Measurements from ENCODE around the gene RHOBTB1.
"Not testable (repeated sequence)": the region's sequence is repeated elsewhere in the genome, so short reads cannot be mapped to it uniquely, and the experiment has no call there.

Gene RHOBTB1

DNA sequence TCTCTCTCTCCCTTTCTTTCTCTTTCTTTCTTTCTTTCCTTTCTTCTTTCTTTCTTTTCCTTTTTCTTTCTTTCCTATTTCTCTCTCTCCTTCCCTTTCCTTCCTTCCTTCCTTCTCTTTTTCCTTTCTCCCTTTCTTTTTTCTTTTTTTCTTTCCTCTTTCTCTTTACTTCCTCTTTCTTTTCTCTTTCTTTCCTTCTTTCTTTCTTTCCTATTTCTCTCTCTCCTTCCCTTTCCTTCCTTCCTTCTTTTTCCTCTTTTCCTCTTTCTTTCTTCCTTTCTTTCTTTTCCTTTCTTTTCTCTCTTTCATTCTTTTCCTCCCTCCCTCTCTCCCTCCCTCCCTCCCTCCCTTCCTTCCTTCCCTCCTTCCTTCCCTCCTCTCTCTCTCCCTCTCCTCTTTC is 81.5 kb downstream of the RHOBTB1 start:
- DNase-seq, result no peak

- DNase-seq, result no peak
These were observed 87.6 kb downstream of the RHOBTB1 start for GRCh38 chr10:60856405-60856804.

- DNase-seq, result no peak
These were observed 90.3 kb downstream of the RHOBTB1 start for GRCh38 chr10:60853637-60854036.

DNA sequence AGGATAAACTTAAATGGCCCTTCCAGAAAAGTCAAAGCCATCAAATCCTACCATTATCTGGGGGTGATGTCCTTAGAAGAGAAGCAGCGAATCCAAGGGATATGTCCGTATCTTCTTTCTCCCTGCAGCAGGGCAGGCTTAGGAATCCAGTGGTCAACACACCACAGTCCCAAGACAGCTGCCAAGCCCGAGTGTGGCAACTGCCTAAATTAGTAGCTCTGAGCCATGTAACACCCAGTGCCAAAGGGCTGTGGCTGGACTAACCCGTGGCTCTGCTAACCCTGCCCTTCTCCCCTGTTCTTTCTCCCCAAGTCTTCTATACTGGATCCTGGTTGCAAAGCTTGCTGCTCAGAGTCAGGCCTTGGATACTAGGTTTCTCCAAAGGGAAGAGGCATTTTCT is 90.9 kb downstream of the RHOBTB1 start:
- no peak for DNase-seq

DNA sequence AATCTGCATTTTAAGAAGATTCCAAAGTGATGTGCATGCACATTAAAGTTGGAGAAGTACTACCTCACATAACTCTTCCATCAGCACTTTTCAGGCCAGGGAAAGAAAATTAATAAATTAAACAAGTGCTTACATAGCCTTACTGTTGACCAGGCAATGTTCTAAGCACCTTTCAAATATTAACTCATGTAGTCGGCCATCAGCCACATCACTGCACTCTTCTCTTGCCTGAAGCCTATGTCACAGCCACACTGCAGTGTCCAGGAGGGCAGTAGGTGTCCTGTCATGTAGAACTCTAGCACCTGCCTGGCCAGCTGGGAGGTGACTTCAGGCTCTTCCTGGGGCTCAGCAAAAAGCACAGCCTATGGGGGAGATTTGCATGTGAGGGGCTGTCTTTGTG is 94.2 kb downstream of the RHOBTB1 start:
- DNase-seq, result no peak

DNA sequence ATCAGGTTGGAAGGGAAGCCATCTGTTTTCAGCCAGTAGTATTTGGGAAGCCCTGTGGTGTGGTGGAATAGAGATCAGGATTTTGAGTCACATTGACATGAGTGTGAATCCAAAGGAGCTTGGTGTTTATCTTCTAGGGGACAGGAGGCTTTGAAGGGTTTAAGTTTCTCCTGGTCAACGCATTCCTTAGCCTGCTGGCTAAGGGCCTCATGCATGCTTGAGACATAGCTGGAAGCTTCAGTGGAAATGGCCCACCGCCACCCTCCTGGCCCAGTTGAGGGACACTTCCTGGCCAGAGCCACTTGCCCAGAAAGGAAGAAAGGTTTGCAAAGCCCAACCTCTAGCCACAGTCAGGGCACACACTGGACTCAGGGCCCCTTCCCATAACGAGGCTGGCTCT is 94.8 kb downstream of the RHOBTB1 start:
- DNase-seq, result no peak

GRCh38 chr10:60848680-60849079 is 95.3 kb downstream of the RHOBTB1 start:
- DNase-seq, result no peak

- DNase-seq, result no peak
These were observed 95.9 kb downstream of the RHOBTB1 start for GRCh38 chr10:60848126-60848525.

GRCh38 chr10:60846173-60846572 is 97.8 kb downstream of the RHOBTB1 start:
- no peak for DNase-seq

DNA sequence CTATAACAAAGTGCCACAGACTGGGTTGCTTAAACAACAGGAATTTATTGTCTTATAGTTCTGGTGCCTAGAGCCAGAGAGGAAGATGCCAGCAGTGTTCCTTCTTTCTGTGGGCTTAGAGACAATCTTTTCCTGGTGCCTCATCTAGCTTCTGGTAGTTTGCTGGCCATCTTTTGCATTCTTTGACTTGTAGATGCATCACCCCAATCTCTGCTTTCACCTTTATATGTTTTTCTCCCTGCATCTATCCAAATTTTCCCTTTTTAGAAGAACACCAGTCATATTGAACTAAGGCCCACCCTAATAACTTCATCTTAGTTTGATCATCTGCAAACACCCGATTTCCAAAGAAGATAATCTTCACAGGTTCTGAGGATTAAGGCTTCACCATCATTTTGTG is 98.9 kb downstream of the RHOBTB1 start:
- no peak for DNase-seq

- DNase-seq, result no peak
These were observed 101.3 kb downstream of the RHOBTB1 start for GRCh38 chr10:60842694-60843093.

DNA sequence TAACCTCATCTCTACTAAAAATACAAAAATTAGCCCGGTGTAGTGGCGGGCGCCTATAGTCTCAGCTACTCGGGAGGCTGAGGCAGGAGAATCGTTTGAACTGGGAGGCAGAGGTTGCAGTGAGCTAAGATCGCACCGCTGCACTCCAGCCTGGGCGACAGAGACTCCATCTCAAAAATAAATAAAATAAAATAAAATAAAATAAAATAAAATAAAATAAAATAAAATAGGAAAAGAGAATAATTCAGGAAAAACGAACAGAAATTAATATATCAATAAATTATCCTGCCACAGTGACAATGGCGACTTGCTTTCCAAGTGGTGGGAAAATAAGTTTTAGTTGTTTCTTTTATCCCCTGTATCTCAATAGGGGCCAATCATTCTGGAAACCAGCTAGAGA is 102.8 kb downstream of the RHOBTB1 start:
- not testable (repeated sequence) for DNase-seq

DNA sequence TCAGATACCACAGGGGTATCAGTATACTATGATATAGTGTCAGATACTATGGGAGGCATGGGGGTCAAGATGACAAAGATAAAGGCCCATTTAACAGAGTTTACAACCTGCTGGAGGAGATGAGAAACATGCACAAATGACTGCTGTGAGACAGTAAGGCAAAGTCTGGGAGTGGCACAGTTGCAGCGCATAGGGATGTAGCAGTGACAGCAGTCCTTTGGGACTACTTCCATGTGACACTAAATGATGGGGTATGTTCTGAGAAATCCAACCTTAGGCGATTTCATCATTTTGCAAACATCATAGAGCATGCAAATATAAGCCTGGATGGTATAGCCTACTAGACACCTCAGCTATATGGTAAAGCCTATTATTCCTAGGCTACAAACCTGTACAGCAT is 108.9 kb downstream of the RHOBTB1 start:
- no peak for DNase-seq

DNA sequence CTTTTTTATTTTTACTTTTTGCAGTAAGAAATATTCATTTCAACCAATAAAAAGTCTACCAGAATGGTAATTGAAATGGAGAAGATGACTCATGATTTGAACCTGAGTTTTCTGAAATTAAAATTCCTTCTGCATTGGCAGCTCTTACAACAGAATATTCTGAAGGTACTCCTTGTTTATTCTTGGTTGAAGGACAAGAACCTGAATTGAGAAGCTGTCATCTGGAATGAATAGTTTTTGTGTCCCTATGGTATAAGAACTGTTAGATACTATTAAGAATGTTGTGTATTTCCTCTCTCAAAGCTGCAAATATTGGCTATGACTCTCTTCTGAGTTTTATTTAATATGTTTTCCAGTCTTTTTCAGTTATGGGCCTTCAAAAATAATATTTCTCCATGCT is 109.6 kb downstream of the RHOBTB1 start:
- DNase-seq, result no peak

DNA sequence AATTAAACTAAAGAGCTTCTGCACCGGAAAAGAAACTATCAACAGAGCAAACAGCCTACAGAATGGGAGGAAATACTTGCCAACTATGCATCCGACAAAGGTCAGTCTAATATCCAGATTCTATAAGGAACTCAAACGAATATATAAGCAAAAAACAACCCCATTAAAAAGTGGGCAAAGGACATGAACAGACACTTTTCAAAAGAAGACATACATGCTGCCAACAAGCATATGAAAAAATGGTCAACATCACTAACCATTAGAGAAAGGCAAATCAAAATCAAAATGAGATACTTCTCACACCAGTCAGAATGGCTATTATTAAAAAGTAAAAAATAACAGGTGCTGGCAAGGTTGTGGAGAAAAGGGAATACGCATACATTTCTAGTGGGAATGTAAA is 111.8 kb downstream of the RHOBTB1 start:
- DNase-seq, result not testable (repeated sequence)

GRCh38 chr10:60828489-60828852 is 115.5 kb downstream of the RHOBTB1 start:
- DNase-seq, result no peak

GRCh38 chr10:60827791-60828488 is 116.0 kb downstream of the RHOBTB1 start:
- DNase-seq, result no peak

DNA sequence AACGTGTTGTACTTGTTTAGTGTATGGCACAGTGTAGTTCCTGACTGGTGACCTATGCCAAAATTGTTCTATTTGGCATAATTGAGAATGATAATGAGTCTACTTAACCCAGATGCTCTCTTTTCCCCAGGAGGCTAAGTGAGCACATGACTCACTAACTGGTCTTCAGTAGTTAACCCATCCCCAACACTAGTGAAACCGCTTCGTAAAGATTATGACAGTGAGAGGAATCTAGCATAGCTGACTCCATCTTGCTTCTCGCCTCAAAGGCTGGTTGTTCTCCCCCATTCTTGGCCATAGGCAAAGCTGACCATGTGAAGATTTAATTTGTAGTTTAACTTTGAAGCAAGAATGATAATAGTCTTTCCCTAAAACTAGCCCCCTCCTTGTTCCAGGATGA is 118.5 kb downstream of the RHOBTB1 start:
- no peak for DNase-seq

DNA sequence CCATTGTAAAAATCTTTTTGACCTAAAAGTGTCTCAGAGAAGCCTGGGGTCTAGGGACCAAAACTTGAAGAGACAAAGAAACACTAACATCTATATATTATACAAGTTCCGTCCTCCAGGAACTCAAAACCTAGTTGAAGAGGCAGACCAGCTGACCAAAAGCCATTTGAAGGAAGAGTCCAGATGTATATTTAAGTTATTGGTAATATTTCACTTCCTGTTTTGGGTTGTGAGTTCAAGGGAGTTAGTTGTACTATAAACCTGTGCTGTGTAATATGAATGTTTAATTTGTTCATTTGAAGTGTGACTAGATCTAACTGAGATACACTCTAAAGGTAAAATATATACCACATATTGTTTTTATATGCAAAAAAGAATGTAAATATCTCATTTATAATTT is 120.7 kb downstream of the RHOBTB1 start:
- DNase-seq, result no peak

DNA sequence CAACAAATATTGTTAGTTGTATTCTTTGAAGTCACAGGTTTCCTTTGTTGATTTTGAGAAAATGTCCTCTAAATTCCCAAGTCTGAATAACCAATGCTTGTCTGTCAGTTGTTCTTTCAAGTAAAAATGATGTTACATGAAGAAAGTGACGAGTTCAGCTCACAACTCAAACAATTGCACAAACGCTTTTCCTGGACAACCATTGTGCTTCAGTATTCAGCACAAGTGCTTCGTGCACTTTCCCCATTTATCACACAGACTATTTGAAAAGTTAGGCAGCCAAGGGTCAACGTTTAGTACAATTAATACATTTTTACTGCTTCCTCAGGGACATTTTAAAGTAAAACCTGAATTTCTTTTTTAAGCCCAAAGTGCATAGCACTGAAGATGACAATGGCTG is 121.2 kb downstream of the RHOBTB1 start:
- no peak for DNase-seq

- no peak for DNase-seq
These were observed 122.3 kb downstream of the RHOBTB1 start for GRCh38 chr10:60821656-60822055.

- no peak for DNase-seq
These were observed 123.8 kb downstream of the RHOBTB1 start for GRCh38 chr10:60820093-60820754.
